ENCODE results near the gene HOXB8.

The HOXB8 gene

GRCh38 chr17:48615047-48615962 lies at the start of gene HOXB8:
TSS of gene HOXB8 (minus strand) at chr17:48615292. CDS start at chr17:48614704, 588 bp downstream.
- Mint-ChIP-seq H3K4me3 (peak within 1 kb of the TSS; percentile 94 to 98 (median 96)), H3K4me1 (peaks cover 58% of the 10 kb centered on the region), H3K27me3 (ENCODE audit: low read depth) (peaks cover 94% of the 10 kb centered on the region), H3K36me3 (ENCODE audit: low read depth) (peaks cover 8% of the 10 kb centered on the region), H3K9me3 (no peaks in the 10 kb centered on the region), H3K27ac (peak within 1 kb of the TSS in 2 of 3 experiments; percentile 87 to 98)
- TF ChIP-seq CTCF (IDR thresholded peaks at IDR 0.05; ENCODE audit: unreplicated experiment in 3 of 3), result no peak

GRCh38 chr17:48663134-48663924 lies 48.2 kb upstream of the HOXB8 start:
- H3K9me3 Mint-ChIP-seq, result peaks cover 8% of the 10 kb centered on the region
- no peak overlapping the region for H3K27ac Mint-ChIP-seq
- H3K27me3 Mint-ChIP-seq (ENCODE audit: low read depth), result no peaks in the 10 kb centered on the region
- no peaks in the 10 kb centered on the region for H3K4me1 Mint-ChIP-seq
- no peak for TF ChIP-seq CTCF (IDR thresholded peaks at IDR 0.05; ENCODE audit: unreplicated experiment in 3 of 3)
- H3K4me3 Mint-ChIP-seq, result no peak overlapping the region
- H3K36me3 Mint-ChIP-seq (ENCODE audit: low read depth), result peaks cover 5% of the 10 kb centered on the region

- Mint-ChIP-seq H3K4me1 (no peaks in the 10 kb centered on the region), H3K4me3 (no peak overlapping the region), H3K36me3 (ENCODE audit: low read depth) (peaks cover 8% of the 10 kb centered on the region), H3K9me3 (peaks cover 6% of the 10 kb centered on the region), H3K27ac (no peak overlapping the region), H3K27me3 (ENCODE audit: low read depth) (peaks cover 3% of the 10 kb centered on the region)
- no peak for TF ChIP-seq CTCF (IDR thresholded peaks at IDR 0.05; ENCODE audit: unreplicated experiment in 3 of 3)
These were observed 40.8 kb upstream of the HOXB8 start for GRCh38 chr17:48655913-48656312.

GRCh38 chr17:48649741-48650140 lies 34.6 kb upstream of the HOXB8 start:
- Mint-ChIP-seq H3K27me3 (ENCODE audit: low read depth) (peaks cover 50% of the 10 kb centered on the region), H3K36me3 (ENCODE audit: low read depth) (no peaks in the 10 kb centered on the region), H3K27ac (no peak overlapping the region), H3K9me3 (no peaks in the 10 kb centered on the region), H3K4me3 (no peak overlapping the region), H3K4me1 (peaks cover 10% of the 10 kb centered on the region)
- TF ChIP-seq CTCF (IDR thresholded peaks at IDR 0.05; ENCODE audit: unreplicated experiment in 3 of 3), result no peak

- TF ChIP-seq CTCF (IDR thresholded peaks at IDR 0.05; ENCODE audit: unreplicated experiment in 3 of 3), result no peak
- Mint-ChIP-seq H3K27me3 (ENCODE audit: low read depth) (peaks cover 68% of the 10 kb centered on the region), H3K27ac (peak overlapping the region in 1 of 3 experiments; percentile 78), H3K36me3 (ENCODE audit: low read depth) (no peaks in the 10 kb centered on the region), H3K9me3 (no peaks in the 10 kb centered on the region), H3K4me3 (peak overlapping the region; percentile 75 to 84 (median 82)), H3K4me1 (peaks cover 22% of the 10 kb centered on the region)
These were observed 32.8 kb upstream of the HOXB8 start for GRCh38 chr17:48647963-48648245.
